GM10847 (cell line): ENCODE results near the gene WDFY2.

ENCODE experiments used
- POLR2A ChIP-seq: IDR thresholded peaks from 2 replicates; pipeline ENCODE4 v1.6.1; 2011; ENCODE audit not compliant: insufficient read length; ENCODE audit errors: extremely low read depth

The WDFY2 gene

DNA sequence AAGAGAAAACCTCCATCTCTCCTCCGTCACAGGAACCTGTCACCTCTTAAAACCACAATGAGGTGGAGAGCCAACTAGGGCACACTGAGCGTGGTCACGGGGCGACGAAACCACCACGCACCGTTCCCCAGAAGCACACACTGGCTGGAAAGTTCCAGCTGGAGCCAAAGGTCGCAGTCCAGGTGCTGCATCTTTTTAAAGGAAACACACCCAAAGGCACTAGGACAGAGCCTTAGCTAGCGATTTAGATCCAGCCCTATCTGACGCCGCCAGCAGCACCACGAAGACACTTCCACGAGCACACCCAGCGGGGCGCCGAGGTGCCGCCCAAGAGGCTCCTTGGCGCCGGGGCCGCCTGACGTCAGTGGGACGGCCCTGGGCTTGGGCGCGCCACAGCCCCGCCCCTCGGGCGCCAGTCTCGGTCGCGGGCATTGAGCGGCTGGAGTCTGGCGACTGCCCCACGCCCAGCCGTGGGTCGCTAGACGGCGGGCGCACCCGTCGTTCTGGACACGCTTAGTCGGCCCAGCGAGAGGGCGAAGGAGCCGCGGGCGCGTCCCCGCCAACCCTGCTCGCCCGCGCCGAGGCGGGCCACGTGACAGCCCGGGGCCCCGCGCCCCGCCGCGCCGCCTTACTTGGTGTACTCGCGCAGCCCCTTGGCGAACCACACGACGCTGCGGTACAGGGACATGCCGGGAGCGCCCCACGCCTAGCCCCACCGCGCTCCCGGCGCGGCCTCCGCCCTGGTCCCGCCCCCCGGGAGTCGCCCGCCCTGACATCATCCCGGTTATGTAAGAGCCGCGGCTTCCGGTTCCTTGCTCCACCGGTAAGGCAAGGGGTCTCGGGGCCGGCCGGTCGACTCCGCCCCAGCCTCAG lies 219.4 kb downstream of the WDFY2 start, which contains the start of gene DHRS12:
Gene DHRS12 (minus strand): TSS at position 742 of the 873 bp plus-strand sequence. CDS start 4,504 bp downstream, outside the sequence.
- peak; percentile 49 for TF ChIP-seq POLR2A

DNA sequence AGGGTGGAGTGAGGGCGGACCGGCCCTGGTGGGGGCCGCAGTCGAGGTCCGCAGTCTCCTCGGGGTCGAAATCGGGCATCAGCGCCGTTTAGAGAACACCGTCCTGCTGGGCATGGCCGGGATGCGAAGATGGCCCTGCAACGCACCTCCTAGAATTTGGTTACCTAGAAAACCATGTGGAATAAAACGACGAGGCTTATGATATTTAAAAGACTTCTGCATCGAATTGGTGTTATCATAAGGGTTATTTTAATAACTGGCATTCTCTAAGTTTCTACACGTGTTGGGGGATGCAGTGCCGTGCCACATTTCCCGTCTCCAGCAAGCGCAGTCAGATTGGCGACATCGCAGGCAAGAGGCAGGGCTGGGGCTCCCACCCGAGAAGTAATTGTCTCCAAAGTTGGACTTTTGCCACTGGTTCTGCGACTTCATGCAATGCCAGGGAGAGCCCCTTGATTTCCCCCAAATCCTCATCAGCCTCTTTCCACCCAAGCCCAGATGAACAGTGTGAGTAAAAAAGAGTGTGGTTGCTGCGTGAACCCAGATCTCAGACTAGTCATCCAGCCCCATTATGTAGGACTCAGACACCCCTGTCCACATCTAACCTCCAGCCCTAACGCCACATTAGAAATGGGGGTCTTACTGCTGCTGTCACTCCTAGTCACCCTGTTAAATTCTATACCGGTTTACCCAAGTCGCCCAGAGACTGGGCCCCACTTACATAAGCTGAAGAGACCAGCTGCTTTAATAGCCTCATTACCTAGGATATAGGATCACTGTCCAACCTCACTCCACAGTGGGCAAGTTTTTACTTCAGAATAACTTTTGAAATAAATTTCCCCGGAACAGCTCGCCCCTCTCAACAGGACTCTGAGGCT lies 220.3 kb downstream of the WDFY2 start:
- peak; percentile 28 for TF ChIP-seq POLR2A

DNA sequence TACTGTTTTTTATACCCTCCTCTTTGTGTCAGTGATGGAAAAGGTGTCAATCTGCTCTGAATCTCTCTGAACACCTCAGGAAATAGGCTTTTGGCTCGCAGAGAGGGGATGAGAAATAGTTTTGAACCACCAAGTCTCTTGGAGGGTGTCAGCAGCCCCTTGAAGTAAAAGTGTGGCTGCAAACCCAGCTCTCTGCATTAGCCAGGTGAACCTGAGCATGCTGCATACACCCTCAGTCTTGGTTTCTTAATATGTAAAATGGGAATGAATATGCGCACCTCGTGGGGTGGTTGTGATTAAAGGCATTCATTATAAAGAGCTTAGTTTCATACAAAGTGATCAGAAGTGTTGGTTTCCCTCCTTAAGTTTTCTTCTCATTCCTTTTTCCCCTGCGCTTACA lies 221.1 kb downstream of the WDFY2 start:
- no peak for TF ChIP-seq POLR2A

DNA sequence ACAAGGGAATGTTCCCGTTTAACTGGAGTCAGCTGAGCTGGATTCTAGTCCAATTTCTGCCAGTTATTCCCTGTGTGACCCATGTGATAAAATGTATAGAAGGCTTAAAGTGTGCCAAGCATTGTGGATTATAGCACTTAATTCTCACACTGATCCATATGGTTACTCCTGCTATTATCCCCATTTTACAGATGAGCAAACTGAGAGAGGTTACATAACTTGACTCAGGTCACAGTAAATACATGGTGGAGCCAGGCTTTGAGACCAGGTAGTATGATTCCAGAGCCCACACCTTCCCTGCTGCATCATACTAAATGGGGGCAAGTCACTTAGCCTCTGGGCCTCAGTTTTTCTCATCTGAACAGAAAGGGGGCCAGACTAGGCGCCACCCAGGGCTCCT lies 221.7 kb downstream of the WDFY2 start:
- no peak for TF ChIP-seq POLR2A

DNA sequence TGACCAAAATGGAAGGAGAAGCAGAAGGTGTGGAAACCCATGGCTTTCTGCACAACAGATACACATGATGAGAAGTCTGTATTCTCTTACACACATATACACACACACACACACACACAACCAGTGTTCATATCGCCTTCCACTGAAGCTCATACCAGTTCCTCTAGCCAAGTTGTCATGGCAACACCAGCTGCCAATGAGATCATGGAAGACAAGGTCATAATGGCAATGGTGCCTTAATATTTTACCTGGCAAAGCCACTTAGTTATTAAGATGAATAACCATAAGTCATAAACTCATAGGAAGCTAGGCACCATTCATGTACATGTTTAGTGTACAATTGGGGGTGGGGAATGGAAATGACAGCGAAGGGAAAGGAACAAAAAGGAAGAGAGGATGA lies 222.3 kb downstream of the WDFY2 start:
- no peak for TF ChIP-seq POLR2A

DNA sequence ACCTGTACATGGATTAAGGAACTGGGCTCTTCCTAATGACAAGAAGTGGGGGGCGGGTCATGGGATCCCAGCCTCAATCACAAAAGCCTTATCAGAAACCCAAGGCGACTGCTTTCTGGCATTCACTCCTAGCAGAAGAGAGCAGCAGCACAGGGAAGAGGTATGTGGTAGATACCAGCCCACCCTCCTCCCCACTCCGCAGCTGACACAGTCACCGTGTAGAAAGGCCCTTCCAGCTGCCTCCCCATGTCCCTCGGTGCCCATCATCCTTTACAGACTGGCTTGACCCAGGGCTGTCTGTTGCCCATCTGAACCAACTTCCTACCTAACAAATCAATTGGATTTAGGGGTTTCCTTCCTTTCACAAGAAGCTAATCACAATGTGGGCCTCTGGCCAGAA lies 222.8 kb downstream of the WDFY2 start:
- no peak for TF ChIP-seq POLR2A

DNA sequence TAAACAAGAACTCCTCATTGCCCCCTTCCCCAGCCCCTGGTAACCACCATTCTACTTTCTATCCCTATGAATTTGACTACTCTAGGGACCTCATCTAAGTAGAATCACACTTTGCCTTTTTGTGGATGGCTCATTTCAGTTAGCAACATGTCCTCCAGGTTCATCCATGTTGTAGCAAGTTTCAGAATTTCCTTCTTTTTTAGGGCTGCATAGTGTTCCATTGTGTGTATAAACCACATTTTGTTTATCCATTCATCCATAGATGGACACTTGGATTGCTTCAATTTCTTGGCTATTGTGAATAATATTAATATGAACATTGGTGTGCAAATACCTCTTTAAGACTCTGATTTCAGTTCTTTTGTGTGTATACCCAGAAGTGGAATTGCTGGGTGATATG lies 224.5 kb downstream of the WDFY2 start:
- TF ChIP-seq POLR2A, result no peak

DNA sequence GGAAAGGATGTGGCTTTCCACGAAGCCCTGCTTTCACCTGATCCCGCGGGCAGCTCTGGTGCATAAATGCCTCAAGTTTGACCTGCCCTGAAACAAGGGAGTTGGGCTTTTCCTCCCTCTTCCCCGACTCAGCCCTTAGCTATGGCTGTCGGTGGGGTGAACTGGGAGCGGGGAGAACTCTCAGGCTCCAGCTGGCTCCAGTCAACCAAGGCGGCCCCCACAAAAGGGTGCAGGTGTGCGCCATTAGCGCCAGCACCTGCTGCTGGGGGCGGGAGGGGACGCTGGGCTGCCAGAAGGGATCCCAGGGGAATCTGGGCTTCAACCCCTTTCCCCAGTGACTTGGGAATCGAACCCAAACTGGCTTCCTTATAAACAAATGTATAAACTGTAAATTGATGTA lies 226.8 kb downstream of the WDFY2 start:
- no peak for TF ChIP-seq POLR2A

DNA sequence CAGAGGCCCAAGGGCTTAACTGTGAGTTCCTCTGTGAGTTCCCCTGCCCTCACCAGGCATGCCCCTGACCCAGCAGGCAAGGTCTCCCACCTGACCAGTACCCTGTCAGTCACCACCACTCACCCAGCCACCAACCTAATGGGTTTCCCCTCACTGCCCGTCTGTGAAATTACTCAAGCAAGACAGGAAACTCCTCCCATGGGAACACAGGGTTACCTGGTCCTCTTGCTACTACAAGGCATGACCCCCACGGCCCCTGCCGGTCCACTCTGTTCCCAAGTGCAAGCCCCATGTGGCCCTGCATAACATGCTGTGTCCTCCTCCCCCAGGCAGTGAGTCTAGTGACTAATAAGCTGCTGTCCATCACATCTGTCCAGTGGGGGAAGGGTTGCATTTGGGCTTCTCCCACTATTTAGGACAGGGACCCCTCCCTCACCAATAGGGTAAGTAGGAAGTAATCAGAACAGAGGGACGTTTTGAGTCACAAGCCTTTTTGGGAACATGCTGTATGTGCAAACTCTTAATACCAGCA lies 227.7 kb downstream of the WDFY2 start:
- no peak for TF ChIP-seq POLR2A

DNA sequence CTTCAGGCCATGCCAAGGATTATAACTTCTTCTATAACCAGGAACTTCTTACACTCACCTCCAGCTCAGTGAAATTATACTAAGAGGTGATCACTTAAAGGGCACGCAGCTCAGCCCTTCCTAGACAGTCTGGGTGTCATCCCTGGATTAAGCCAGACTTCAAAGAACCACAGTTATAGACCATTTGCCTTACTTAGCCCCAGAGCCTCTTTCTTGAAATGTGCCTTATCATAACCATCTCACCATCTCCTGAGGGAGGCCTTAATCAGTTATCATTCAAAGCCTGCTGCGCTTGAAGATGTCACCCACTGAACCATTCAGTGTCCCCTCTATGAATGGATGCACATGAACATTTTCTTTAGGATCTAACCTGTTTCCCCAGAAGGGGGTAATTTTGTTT lies 229.8 kb downstream of the WDFY2 start:
- TF ChIP-seq POLR2A, result no peak

DNA sequence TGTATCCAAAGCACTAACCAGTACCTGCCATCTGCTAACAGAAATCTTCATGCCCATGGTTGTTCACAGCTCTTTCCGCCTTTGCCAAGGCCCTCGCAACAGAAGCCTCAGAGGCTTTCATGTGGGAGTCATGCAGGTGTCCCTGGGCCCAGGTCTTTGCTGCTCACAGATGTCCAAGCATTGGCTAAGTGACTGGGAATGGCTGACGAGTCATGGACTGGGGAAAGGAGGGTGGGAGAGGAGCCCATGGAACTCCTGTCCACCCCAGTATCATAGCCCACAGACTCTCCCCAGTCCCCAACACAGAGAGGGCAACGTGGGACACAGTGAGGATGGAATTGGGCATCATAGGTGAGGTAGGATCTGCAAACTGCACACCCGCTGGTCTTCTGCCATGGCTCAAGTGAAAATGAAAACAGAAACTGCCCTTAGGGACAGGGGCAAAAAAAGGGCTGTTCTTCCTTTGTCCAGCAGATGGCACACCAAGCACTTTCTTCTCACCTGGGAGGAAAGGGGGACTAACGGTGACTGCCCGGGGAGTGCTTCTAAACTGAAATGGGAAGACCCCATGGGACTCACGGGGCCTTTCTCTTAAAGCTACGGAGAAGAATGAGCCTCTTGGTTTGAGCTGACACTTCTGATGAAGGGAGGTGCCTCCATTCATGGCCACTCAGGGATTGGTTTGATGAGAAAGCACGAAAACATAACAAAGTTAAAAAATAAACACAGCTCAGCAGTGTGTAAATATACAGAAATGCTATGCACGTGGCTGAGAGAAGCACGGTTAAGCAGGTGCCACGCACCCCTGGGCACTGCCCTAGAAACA lies 230.8 kb downstream of the WDFY2 start:
- TF ChIP-seq POLR2A, result no peak

DNA sequence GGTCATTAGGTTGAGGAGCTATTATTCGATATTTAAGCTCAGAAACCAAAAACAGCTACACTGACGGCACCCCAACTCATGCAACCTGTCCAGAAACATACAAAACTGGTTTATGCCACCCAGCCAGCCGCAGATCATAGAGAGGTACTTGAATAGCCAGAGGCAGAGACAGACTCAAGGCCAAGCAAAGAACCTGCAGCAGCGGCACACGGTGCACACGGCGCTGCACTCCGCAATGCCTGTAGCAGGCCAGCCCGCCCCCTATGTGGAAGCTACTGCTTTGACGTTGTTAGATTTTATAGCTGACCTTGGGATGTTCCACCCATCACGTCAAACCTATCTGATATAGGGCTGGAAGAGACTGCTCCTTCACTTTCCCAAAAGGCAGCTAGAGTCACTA lies 231.6 kb downstream of the WDFY2 start:
- TF ChIP-seq POLR2A, result no peak

DNA sequence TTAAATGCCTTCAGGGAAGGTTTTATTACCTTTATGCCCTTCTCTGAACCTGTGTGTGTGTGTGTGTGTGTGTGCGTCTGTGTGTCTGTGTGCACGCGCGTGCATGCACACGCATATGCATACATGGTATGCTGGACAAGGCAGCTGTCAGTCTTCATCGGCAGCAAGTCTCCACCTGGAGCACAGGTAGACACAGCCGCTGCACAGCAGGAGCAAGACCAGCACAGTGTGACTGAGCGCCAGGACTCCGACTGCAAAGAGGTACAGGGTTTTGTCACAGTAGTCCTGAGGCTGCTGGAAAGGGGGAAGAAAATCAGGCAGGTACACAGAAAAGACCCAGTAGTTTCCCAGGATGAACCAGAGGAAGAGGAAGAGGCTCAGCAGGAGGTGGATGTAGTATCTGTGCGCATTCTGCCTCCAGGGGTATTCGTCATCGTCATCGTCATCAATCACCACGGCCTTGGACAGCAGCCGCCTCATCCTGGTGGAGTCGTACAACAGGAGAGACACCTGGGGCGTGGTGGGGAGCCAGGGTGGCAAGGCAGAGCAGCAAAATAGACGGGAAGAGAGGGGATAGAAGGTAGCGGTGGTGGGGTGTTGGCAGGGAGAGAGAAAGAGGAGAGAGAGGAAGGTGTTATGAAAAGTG lies 232.5 kb downstream of the WDFY2 start:
- no peak for TF ChIP-seq POLR2A
